Esophagus mucosa (tissue), 1 donor: ENCODE results near the gene PNMA8A. TPM values are rescaled to one million over a fixed set of nuclear protein-coding genes. Genes with fewer than 3 reads are reported as not detected.

Experiments used
- ATAC-seq: fragments of 200-7000 bp; cut with Tn5 transposase; one replicate; pipeline ENCODE4 v1.9.1; 2020
- total RNA-seq: library from RNA; stranded (reverse); gene quantifications from one replicate; pipeline ENCODE4 v1.2.4, GENCODE V29; 2023
- donor health status: DM: yes; HTN: yes; CAD: no.

Gene PNMA8A
- total RNA-seq, 1 donor from 2014 or later, result 0.12 TPM

DNA sequence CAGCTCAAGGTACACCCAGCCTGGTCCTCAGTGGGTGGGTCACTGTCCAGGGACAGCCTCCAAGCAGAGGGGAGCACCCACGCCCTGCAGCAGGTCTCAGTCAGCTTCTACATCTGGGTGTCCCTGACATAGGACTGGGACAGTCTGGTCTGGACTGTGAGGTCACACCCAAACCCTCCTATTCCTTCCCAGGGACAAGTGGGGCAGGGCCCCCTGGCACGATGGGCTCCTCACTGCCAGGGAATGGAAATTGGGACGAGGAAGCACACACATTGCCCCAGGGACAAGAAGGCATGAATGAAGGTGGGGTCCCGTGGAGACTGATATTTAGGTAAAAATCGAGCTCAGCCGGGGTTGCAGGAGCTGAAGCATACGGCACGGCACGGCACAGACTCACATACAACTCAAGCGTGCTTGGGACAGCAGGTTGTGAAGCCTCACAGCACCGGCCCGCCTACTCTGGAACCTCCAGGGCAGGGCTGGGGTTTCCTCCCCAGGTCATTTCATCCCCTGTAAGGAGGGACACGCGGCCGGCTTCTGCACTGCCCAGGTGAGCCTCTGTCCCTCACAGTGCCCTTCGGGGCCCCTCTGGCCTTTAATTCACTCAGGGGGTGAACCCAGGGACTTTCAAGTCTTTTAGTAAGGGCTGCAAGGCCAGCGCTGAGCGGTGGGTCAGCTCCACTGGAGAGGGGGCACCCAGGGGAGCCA is 20.8 kb upstream of the PNMA8A start:
- no peak for ATAC-seq

DNA sequence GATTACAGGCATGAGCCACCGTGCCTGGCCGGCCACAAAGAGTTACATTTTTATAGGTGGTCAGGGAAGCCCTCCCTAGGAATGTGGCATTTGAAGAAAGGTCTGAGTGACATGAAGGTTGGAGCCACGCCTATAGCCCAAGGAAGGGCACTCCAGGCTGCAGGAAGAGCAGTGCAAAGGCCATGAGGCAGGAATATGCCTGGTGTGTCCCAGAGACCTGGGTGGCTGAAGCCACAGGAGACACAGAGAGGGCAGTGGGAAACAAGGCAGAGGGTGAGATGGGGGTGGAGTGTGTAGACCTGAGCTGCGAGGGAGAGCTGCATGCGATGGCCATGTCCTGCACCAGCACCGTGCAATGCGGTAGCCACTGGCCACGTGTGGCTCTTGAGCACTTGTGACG is 19.4 kb upstream of the PNMA8A start:
- no peak for ATAC-seq

DNA sequence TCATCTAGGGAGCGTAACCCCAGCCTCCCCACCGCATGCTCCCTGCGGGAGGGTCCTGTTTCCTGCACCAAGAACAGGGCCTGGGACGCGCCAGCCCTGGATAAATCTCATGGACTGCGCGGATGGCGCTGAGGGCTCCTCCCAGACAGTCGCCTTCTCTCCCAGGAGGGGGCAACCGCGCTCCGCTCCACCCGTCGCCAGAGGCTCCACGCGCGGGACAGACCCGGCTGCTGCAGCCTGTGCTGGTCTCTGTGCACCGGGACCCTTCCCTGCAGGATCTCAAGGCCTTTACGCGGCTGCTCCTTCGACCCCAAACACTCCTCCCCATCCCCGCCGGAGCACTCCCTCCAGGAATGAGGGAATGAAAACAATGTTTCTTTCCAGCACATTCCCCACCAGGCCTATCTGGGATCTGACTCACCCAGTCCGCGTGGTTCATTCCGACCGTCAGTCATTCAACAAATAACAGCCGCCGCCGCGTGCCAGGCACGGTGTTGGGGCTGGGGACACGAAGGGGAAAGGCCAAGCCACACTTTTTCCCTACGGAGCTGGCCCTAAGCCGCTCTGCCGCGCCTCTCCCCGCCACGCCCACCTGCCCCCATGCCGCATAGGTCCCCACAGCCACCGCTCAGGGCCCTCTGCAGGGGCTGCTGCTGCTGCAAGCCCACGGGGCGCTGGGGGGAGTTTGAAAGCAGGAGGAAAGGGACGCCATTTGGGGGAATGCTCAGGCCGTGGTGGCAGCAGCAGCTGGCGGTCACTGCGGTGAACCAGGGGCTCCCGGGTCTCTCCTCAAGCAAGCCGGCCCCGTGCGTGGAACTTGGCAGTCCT is 18.3 kb upstream of the PNMA8A start:
- ATAC-seq, result no peak

DNA sequence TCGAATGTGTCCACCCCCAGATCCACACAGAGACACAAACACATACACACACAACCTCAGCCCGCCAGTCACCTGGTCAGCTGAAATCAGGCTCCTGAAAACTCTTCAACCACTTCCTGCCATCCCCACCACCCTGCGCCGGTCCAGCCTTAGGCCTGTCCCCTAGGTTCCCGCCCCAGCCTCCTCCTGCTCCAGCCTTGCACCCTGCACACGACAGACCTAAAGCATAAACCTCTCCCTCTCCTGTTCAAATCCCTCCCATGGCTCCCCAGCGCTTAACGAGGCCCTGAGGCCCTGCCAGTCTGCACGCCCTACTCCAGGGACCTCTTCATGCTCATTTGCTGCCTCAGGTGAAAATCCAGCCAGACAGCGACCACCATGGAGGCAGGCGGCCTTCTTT is 17.2 kb upstream of the PNMA8A start:
- no peak for ATAC-seq

DNA sequence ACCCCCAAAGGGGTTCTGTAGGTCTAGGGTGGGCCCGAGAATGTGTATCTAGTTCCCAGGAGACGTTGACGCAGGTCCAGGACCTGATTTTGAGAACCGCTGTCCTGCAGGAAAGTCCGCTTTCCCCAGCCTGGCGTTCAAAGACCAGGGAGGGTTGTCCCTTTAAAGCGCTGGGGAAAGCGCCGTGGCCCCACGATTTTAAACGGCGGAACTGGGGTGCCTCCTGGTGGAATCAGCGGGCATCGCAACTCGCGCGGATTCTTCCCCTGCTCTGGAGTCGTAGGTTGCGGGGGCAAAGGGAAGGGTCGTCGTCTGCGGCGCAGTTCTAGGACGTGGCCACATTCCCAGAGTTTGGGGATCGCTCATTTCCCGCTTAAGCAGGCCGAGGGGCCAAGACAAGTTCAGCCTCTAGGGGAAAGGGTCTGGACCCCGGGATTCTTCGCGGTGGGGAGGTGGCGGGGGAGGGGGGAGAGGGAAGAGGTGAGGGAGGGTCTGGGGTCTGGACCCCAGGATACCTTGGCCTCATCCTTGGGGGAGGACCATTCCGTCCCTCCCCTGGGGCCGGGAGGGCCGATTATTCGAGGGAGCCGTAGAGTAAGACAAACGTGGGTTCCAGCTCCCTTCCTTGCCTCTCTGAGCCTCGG is 16.6 kb upstream of the PNMA8A start:
- peak; percentile 59 for ATAC-seq

DNA sequence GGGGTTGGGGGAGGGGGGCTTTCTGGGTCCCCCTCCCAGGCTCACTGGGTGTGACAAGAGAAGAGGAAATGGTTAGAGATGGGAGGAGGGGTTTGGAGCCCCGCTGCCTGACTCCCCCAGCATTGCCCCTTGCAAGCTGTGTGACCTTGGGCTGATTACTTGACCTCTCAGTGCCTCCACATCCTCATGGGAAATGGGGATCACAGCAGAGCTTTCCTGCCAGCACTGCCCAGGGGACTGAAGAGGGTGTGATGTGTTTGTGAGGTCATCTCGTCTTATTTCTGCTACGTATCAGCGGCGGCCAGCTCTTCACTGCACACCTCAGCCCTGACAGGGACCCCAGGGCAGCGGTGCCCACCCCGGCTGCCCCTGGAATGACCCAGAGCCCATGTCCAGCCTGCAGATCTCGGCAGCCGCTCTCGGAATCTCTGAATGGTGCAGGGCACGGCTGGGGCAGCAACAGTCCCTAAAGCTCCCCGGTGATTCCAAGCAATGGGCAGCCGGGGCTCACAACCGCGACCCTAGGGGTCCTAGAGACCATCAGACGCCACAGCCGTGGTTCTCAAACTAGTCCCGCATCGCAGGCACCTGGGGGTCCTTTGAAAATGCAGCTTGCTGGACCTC is 15.9 kb upstream of the PNMA8A start:
- ATAC-seq, result no peak

DNA sequence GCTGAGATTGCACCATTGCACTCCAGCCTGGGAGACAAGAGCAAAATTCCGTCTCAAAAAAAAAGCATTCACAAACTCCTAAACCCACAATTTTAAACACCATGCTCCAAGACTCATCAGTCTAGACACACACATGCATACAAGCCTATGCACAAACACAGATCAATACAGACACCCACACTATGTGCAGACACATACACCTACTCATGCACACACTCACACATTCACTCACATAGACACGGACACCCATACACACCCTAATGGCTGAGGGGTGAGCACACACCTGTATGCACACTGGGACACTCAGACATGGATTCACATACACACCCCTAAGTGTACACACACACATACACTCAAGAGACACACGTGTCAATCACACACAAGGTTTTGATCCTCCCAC is 15.0 kb upstream of the PNMA8A start:
- peak; percentile 24 for ATAC-seq

DNA sequence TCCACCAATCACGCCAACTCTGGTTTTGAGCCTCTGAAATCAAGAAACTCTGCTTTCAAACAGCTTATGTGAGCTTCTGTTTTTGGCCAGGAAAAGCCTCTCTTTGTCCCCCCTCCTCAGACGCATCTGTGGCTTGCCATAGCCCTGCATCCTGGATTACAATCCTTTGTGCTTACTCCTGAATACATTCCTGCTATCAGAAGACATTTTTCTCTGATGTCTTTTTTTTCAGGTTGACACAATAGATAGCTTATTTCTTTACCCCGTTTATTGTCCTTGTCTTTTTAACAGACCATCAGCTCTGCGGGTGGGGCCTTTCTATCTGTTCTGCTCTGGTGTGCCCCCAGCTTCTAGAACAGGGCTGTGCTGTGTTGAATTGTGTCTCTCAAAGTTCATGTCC is 13.3 kb upstream of the PNMA8A start:
- ATAC-seq, result no peak

DNA sequence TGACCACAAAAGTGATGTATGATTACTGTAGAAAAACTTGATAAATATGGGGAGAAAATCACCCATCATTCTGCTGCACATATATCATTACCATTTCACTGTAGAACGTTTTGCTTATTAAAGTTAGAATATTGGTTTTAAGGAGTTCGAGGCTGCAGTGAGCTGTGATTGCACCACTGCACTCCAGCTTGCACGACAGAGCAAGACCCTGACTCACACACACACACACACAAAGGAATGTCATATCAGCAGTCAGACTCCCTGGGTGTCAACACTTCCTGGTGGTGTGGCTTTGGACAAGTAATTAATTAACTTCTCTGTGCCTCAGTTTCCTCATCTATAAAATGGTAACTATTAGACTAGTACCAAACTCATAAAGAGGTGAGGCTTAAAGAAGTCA is 11.3 kb upstream of the PNMA8A start:
- ATAC-seq, result no peak

DNA sequence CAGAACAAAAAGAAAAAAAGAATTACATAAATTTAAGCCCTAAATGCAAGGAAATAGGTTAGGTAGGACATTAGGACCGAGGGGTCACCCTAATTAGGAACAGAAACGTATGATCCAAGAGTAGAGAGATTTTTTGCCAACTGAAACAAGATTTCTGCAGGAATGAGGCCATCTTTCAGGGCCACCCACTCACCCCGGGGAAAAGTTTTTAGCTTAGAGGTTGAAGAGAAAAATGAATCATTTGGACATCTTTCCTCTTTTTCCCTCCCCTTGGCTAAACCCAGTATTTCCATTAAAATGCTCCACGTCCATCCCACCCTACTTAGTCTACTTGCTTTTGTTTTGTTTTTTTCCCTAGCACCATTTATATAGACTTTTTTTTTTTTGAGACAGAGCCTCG is 10.6 kb upstream of the PNMA8A start:
- ATAC-seq, result no peak

DNA sequence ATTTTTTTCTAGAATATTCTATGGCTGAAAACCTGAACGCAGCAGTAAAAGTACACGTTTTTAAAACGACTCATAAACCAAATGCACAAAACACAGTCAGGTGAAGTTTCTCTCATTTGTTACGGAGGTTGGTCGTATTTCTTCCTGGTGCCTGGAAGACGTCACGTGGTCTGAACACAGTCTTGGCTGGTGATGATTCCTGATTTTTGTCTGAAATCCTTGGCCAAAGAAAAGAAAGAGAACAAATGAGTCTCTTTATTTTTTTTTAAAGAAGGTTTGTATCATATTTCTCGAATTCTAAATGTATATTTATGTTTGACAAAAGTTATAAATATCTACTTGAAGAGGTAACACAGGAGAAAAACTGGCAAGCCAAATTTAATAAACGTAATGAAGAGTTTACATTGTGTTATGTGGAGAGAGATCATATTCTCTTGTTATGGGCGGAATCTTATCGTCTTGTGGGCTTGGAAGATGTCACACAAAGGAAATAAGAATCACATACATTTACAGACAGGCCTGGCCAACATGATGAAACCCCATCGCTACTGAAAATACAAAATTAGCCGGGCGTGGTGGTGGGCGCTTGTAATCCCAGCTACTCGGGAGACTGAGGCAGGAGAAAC is 10.0 kb upstream of the PNMA8A start:
- no peak for ATAC-seq

DNA sequence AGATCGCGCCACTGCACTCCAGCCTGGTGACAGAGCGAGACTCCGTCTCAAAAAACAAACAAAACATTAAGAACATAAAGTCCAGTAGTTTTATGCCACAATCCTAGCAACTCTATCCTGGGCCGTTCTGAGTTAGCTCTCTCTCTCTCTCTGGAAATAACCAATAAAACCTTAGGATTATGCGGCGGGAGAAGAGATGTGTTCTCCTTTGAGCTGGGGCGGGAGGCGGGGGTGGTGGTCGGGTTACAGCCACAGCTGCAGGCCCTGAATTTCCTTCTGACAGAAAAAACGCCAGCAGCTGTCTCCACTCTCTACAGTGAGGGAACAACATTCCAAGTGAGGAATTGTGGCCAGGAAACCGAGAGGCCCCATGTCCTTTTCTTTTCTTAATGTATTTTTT is 9.1 kb upstream of the PNMA8A start:
- ATAC-seq, result no peak

DNA sequence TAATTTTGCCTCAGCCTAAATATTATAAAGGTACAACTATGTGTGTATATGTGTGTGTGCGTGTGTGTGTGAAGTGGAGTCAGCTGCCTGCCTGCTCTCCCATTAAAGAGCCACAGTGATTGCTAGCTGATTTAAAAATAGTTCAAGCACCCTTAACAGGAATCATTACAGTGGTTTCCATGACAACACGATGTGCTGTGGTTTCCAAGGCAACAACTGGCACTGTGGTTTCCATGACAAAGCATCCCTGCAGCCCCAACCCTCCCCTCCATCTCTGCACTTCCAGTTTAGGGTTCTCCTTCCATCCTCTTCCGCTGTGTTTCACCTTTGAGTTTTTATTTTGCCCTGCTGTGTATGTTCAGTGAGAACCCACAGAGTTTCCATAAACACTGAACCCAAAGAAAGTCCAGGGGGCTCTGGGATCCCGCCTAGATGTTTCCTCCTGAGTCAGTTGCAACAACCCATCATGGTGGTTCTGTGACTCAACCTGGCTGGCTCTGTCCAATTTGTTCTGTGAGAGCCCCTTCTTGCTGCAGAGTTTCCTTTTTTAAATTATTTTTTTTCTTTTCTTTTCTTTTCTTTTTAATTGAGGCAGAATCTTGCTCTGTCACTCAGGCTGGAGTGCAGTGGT is 7.1 kb upstream of the PNMA8A start:
- ATAC-seq, result no peak

DNA sequence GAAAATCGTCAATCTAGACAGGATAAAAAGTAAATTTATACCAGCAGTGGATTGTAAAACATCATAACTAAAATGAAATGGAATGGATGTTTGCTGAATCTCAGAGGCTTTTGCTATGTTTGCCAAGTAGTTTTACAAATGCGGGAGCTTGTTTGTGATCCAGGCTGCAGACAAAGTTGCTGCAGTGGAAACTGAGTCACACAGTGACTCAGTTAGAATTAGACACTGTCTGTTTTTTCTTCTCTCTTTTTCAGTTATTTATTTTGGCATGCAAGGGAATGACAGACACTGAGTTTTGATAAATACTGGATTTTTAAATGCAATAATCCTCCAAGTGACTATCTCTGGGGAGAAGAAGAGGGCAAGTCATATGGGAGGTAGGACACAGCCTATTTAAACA is 4.6 kb upstream of the PNMA8A start:
- no peak for ATAC-seq

DNA sequence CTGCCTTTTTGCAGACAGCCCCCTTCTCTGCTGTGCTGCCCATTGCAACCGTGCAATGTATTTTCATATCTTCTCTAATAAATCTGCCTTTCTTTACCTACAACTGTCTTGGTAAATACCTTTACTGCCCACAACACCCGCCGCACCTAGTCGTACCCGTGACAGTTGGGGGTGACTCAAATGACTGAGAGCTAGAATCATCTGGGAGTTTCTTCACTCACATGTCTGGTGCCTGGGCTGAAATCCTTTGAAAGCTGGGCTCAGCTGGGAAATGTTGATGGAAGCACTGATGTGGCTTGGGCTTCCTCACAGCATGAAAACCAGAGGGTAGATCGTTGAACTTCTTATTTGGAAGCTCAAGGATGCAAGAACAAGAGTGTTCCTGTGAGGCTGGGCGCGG is 2.8 kb upstream of the PNMA8A start:
- no peak for ATAC-seq

DNA sequence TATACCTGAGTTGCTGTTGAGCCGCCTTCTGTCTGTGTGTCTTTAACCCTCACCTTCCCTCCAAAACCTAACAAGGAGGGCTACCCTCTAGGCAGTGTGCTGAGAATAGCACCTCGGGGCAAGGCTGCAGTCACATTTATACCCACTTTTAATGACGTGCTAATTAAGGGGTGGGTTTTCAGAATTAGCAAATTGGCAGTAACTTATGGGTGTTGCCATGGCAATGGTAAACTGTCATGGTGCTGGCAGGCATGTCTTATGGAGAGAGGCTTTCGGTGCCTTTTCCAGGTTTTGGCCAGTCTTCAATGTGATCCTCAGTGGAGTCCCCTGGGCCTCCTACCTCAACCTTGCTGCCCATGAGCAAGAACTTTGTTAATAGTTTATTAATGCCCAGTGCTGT is 1.2 kb upstream of the PNMA8A start:
- no peak for ATAC-seq

DNA sequence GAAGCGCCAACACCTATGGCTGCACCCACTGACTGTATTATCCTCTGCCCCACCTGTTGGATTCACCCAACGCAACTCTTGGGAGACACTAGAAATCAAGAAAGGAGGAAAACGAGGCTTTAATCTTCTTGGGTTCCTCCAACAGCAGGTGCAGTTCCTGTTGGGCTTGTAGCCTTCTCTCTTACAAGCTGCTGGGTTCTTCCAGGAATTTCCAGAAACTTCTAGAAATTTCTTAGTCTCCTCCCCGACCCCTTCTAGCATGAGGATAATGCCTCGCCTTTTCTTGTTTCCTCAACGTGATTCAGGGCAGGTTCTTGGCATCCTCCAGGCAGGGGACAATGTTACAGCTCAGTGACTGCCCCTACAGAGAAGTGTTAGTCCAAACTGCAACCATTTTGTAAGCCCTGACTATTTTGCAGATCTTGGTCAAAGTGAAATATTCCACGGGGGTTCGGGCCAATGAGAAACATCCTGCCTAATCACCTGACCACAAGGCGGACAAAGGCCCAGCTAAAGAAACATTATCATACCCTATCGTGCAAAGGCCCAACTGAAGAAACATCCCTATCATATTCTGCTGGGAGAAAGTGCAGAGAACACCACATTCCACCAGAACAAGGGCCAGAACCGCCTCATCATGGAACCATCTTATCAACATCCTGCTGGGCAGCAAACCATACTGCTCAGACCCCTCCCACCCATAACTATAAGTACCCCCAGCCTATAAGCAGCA is 614 bp upstream of the PNMA8A start:
- ATAC-seq, result no peak

DNA sequence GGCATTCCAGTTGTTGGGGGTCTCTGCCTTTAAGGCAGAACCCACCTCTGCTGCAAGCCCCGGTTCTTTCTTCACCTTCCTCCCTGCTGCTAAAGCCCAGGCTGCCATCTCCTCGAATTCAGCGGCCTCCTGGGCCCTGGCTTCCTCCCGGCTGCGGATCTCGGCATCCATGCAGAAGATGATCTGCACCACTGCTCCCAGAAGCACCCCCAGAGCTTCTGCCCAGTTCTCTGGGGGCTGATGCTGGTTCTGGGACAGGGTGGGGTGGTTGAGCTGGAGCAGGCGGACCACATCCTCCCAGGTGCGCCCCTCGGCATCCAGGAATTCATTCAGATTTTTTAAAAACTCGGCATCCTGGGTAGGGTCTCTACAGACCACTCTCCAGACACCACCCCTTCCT is 987 bp downstream of the PNMA8A start:
- no peak for ATAC-seq

DNA sequence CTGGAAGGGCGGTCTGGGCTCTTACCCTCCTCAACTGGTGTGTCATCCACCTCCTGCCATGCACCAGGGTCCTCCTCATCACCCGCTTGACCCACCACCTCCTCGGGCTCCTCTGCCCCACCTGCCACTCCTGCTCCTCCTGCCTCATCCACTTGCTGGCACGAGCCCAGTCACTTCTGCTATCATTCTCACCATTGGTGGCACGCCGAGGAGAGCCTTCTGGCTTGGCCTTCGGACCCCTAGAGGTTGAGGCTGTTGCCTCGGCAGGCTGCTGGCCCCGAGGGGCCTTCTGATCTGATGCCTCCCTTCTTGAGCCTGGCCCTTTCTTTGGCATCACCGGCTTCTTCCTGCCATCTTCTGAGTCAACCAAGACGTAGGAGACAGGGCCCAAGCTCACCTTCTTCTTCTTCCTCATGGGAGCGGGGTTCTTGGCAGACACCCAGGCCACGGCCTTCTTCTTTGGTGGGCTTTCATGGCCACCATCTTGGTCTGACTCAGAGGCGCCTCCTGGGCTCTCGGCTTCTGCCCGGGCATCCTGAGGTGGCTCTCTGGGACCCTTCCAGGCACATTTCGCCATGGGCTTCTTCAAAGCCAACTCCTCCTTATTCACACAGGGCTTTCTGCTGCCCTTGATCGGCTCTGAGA is 1.7 kb downstream of the PNMA8A start:
- ATAC-seq, result no peak

DNA sequence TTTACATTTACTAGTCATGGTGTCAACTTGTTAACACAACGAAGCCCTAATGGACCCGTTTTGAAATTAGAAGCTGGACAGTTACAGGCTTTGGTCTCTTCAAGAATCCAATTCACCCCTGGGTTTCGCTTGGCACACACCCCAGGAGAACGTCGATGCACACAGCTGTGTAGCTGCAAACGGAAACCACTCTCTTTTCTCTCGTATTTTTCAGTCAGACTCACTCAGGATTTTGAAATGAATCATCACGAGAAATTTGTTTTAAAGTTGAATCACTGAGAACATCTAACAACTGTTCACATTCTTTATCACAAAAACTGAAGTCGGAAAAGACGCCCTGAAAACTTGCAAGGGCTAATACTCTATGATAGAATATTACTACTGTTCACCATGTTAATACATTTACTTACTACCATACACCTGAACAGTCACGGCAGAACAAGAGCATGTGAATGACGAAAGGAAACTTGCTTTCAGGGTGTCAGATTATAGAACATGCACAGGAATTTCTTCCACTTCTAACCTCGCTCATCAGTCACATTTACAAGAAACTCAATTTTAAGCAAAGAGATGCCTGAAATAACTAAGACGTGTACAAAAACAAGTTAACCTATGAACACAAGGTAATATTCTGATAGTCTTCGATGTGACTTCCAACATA is 4.7 kb downstream of the PNMA8A start:
- ATAC-seq, result no peak

DNA sequence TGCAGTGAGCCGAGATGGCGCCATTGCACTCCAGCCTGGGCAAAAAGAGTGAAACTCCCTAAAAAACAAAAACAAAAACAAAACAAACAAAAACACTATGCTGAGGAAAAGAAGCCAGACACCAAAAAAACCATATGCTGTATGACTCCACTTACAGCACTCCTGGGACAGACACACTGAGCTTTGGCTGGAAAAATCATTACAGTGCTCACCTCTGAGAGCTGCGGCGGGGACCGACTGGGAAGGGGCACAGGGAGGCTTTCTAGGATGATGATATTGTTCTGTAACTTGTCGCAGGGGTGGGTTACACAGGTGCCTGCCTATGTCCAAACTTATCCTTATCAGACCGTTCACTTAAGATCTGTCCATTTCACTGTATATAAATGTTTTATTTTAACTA is 7.8 kb downstream of the PNMA8A start:
- ATAC-seq, result no peak
